Measurements from ENCODE around the gene CEP120.
"Not testable (repeated sequence)": the region's sequence is repeated elsewhere in the genome, so short reads cannot be mapped to it uniquely, and the experiment has no call there.

CEP120 gene

GRCh38 chr5:123438902-123439301, 15.7 kb upstream of the CEP120 start:
- DNase-seq (ENCODE audit: low spot score), result no peak

DNA sequence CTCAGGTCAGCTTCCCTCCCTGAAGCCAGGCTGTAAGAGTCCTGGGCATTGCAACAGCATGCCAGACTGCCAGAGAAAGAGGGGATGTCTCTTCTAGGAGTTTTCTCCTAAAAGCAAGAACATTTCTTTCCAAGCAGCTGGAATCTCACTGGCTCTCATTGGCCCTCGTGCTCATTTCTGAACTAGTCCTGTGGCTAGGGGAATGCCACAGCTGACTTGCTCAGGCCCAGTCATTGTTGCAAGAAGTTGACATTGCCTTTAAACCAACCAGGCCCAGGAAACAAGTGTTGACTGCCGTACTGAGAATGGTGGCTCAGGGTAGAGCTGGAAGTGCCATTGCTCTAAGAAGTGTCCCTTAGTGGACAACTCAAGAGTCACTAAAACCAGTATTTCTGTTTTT, 15.0 kb upstream of the CEP120 start:
- DNase-seq (ENCODE audit: low spot score), result no peak

DNA sequence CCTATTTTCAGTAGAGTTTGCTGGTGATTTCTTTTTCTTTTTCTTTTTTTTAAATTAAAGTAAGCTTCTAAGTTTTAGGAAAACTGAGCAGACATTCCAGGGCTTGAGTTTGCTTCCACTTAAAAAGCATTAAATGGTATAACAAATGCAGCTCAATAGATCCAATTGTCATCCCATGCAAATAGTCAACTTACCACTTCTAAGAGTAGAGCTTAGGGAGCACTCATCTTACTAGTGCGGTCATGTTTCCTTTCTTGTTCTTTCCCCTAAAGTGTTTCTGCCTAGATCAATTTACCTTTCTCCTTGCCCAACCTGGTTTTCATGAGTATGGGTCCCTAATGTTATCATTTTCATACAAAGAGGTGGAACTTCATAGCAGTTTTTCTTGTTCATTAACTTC, 13.0 kb upstream of the CEP120 start:
- no peak for DNase-seq (ENCODE audit: low spot score)

DNA sequence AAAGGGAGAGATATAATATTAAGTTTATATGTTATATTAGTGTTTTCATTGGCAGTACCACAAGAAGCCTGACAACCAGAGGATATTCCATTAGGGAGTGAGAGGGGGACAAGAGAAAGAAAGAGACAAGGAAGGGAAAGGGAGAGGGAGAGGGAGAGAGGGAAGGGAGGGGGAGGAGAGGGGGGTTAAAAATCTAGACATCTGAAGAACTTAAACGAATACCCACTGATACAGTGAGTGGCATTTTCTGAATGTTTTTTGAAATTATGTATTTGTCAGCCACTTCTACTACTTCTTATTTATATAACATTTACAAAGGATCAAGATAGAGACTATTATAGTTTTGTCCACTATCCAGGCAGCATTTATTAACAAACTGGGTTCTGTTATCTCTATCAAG, 11.6 kb upstream of the CEP120 start:
- DNase-seq (ENCODE audit: low spot score), result no peak

DNA sequence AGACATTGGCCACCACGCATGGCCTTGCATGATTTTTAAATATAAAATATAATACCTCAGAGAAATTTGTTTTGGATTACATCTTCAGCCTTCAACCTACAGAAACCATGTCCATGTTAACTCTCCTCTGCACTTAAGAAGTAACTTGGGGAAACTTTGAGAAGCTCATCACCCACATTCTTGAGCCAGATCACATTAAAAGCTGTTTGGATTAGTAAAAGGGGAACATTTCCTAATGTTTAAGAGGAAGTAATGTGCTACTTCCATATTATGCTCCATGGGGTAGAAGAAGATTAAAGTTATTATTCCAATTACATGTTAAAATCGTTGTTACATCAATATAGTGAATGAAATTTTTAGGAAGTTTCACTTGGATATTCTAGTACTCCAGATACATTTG, 10.4 kb upstream of the CEP120 start:
- no peak for DNase-seq (ENCODE audit: low spot score)

- DNase-seq (ENCODE audit: low spot score), result not testable (repeated sequence)
Observed at GRCh38 chr5:123430441-123430840, 7.2 kb upstream of the CEP120 start.

GRCh38 chr5:123429993-123430392, 6.8 kb upstream of the CEP120 start:
- DNase-seq (ENCODE audit: low spot score), result no peak

DNA sequence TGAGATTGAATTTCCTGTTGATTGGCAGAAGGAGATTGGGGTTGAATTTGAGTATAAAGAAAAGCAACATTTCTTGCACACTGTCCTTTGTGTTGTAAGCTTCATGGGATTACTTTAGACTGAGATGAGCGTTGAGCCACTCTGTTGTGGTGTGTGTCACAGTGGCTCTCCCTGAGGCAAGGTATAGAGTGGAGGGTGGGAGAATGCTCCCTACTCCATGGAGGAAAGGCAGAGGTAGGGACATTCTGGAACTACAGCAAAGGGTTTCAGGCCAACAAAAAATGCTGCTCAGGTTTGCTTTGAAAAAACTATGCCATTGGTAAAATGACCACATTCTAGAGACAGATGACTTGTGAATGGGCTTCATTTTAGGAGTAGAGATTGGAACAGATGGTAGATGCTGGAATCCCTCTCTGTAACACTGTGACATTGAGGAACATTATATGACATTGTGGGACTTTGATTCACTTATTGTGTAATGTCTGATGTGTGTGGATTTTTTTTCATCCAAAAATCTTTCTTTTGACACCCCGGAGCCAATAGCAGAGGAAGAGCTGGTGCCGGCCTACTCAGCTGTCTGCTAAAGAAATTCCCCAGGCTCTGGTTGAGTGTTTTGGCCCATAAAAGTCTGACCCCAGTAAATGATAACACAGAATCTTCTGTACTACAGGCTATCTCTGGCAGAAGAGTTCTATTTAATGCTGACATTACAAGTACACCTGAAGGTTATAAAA, 6.2 kb upstream of the CEP120 start:
- no peak for DNase-seq (ENCODE audit: low spot score)

DNA sequence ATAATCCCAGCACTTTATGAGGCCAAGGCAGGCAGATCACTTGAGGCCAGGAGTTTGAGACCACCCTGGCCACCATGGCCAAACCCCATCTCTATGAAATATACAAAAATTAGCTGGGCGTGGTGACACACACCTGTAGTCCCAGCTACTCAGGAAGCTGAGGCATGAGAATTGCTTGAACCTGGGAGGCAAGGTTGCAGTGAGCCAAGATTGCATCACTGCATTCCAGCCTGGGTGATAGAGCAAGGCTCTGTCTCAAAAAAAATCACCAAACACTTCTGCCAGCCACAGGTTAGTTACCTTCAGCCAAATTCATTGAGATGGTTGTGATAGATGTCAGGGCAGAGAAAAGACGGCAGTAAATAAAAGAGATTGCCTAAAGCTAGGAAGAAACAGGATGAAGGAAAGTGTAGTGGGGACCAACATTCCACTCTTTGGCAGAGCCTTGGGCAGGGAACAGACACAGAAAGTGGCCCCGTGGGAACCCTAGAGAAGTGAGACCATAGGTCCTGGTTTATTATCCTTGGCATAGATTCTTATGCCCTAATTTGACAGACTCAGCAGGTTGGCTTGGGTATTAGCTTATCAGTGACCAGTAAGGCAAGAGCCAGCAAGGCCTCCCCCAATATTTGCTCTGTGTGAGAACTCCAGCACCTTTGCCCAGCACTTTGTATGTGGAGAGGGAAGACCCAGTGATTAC, 5.5 kb upstream of the CEP120 start:
- no peak for DNase-seq (ENCODE audit: low spot score)

- DNase-seq (ENCODE audit: low spot score), result no peak
Observed at GRCh38 chr5:123427281-123427680, 4.1 kb upstream of the CEP120 start.

- DNase-seq (ENCODE audit: low spot score), result no peak
Observed at GRCh38 chr5:123425431-123425830, 2.2 kb upstream of the CEP120 start.

GRCh38 chr5:123422433-123423277, 548 bp downstream of the CEP120 start:
- no peak for DNase-seq (ENCODE audit: low spot score)

DNA sequence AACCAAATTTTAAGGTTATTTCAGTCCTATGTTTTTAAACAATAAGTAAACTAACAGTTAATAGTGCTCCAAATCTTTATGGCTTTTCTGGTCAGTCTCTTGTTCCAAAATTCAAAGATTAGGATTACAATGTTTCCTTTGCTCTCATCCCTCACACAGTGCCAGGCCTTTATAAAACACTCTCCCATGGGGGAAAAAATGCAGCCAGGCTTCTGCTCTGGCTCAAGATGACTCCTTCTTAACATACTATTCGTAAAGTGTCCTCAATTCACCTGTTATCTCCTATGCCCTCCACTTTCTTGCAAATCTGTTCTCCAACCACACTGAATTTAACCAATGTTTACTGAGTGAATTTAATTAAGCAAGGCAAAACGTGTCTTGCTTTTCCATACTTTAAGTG, 1.4 kb downstream of the CEP120 start:
- no peak for DNase-seq (ENCODE audit: low spot score)

- no peak for DNase-seq (ENCODE audit: low spot score)
Observed at GRCh38 chr5:123414974-123415373, 8.2 kb downstream of the CEP120 start.

GRCh38 chr5:123412206-123412605, 11.0 kb downstream of the CEP120 start:
- no peak for DNase-seq (ENCODE audit: low spot score)

GRCh38 chr5:123401999-123402398, 21.2 kb downstream of the CEP120 start:
- not testable (repeated sequence) for DNase-seq (ENCODE audit: low spot score)

DNA sequence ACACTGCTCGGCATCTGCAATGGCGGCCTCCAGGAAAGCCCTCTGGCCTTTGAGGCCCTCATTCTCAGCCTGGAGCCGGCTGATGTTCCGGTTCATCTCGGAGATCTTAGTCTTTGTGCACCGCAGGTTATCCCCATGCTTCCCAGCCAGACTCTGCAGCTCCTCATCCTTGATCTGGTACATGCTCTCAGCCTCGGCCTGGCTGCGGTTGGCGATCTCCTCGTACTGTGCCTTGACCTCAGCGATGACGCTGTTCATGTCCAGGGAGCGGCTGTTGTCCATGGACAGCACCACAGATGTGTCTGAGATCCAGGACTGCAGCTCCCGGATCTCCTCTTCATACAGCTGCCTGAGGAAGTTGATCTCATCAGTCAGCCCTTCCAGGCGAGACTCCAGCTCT, 21.9 kb downstream of the CEP120 start:
- no peak for DNase-seq (ENCODE audit: low spot score)

DNA sequence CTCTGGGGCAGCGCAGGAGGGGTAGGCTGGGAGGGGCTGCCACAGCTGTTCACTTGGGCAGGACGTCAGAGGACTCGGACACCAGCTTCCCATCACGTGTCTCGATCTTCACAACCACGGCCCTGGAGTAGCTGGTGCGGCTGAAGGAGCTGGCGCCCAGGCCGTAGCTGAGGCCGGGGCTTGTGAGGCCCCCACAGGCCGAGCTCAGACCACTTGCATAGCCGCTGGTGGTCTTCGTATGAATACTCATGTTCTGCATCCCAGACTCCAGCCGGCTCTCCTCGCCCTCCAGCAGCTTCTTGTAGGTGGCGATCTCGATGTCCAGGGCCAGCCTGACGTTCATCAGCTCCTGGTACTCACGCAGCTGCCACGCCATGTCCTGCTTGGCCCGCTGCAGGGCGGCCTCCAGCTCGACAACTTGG, 22.3 kb downstream of the CEP120 start:
- not testable (repeated sequence) for DNase-seq (ENCODE audit: low spot score)

- no peak for DNase-seq (ENCODE audit: low spot score)
Observed at GRCh38 chr5:123398058-123398733, 25.0 kb downstream of the CEP120 start.

GRCh38 chr5:123397538-123397937, 25.7 kb downstream of the CEP120 start:
- no peak for DNase-seq (ENCODE audit: low spot score)

DNA sequence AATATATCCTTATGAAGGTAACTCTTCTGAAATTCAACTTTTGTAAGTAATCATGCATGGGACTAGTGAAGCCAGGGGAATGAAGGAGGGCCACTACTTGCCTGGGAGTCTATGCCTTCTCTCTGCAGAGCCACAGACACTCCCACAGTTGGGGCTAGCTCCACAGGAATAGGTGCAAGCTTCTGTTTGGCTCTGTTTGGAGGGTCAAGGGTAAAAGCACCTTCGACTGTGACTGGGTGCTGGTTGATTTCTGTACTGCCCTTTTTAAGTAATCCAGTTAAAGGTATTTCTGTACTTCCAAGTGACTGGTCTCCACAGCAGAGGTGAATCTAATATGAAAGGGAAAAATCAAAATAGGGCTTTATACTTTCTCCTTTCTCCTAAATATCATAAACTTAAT, 32.2 kb downstream of the CEP120 start:
- DNase-seq (ENCODE audit: low spot score), result no peak

DNA sequence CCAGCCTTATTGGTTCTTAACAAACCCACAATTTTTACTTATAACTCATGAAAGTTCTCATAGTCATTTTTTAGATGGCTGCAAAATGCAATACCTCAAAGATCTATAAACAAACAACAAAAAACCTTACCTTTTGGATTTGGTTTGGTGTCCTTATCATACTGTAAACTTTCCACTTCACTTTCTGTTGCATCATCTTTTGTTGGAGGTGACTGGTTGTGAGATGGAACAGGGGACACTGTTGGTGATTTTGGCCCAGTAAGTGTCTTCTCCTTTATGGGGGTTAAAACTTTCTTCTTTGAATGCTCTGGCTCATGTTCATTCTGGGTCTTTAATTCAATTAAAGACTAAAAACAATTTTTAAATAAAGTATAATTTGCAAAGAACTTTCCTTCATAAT, 33.4 kb downstream of the CEP120 start:
- no peak for DNase-seq (ENCODE audit: low spot score)

Measured in CD4-positive, alpha-beta T cell treated with Interleukin-6 at 100 ng/mL for 8 hours (primary cell).